Astrocyte (in vitro differentiated cells and primary cell): ENCODE measurements around the gene SGPP1.

Experiments
- EZH2 ChIP-seq: IDR thresholded peaks from 2 replicates; pipeline ENCODE4 v1.6.1; 2012; ENCODE audit warnings: mild to moderate bottlenecking, low read length, inconsistent platforms; ENCODE audit not compliant: insufficient read depth
- TF ChIP-seq, protein P1 (sequence below): IDR thresholded peaks from 2 replicates; pipeline ENCODE4 v1.5.1; 2011; ENCODE audit warnings: low read depth, mild to moderate bottlenecking, inconsistent platforms, low read length, moderate library complexity; ENCODE audit not compliant: insufficient read depth

DNA sequence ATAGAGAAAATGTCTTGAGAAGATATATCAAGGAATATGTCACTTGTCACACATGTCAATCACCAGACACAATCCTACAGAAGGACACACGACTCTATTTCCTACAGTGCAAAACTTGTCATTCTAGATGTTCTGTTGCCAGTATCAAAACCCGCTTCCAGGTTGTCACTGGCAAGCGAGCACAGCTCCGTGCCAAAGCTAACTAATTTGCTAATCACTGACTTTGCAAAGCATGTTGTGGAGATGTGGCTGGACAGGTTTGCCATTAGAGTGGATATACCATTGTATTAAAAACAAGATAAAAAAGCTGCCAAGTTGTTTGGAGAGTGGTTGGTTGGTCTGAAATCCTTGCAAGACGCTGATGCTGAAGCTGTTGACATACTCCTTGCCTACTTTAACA lies 7.9 kb upstream of the SGPP1 start:
- TF ChIP-seq, protein P1, sequence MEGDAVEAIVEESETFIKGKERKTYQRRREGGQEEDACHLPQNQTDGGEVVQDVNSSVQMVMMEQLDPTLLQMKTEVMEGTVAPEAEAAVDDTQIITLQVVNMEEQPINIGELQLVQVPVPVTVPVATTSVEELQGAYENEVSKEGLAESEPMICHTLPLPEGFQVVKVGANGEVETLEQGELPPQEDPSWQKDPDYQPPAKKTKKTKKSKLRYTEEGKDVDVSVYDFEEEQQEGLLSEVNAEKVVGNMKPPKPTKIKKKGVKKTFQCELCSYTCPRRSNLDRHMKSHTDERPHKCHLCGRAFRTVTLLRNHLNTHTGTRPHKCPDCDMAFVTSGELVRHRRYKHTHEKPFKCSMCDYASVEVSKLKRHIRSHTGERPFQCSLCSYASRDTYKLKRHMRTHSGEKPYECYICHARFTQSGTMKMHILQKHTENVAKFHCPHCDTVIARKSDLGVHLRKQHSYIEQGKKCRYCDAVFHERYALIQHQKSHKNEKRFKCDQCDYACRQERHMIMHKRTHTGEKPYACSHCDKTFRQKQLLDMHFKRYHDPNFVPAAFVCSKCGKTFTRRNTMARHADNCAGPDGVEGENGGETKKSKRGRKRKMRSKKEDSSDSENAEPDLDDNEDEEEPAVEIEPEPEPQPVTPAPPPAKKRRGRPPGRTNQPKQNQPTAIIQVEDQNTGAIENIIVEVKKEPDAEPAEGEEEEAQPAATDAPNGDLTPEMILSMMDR = no peak
- no peak for TF ChIP-seq EZH2
